ENCODE measurements around the gene CPNE4.

DNA sequence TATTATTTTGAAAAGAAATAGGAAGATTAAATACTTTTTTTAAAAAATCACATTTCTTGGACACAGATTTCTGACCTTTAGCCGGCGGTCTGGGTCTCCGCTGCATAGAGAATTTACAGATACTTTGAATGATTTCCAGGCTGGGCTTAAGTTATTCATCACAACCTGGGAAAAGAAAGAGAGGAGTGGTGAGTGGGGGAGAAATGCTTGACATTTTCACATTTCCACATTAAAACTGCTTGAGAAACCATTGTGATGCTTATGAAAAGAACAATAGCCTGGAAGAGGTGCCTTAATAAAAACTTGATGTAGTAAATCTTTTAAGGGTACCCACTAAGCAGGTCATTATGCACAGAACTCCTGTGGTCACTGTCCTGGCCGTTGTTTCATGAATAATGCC lies 365.2 kb downstream of the CPNE4 start:
- TF ChIP-seq POLR2AphosphoS5 (IDR thresholded peaks at IDR 0.05; ENCODE audit: low read depth, low read length), result no peak
- TF ChIP-seq TAF1 (IDR thresholded peaks at IDR 0.05; ENCODE audit: borderline replicate concordance, insufficient read depth, low read length), result no peak
- TF ChIP-seq FOXP2 (optimal IDR thresholded peaks at IDR 0.05; ENCODE audit: borderline replicate concordance, extremely low read depth, extremely low read length, insufficient read depth), result no peak
- no peak for TF ChIP-seq REST (IDR thresholded peaks at IDR 0.05; ENCODE audit: insufficient read depth in 1 of 2, low read depth in 2 of 2, low read length in 2 of 2)
- TF ChIP-seq SIN3A (IDR thresholded peaks at IDR 0.05; ENCODE audit: borderline replicate concordance, insufficient read depth, low read length), result no peak
